Type B pancreatic cell (in vitro differentiated cells): ENCODE measurements around the gene AGER. TPM values are rescaled to one million over a fixed set of nuclear protein-coding genes. Genes with fewer than 3 reads are reported as not detected.
A peak's percentile ranks its signal among the peaks of the same experiment; 100 is the strongest.

Experiments
- DNase-seq: peaks from one replicate; pipeline ENCODE4 v3.0.0; 2021; ENCODE audit warnings: mixed read lengths; ENCODE audit not compliant: unreplicated experiment; ENCODE audit errors: extremely low spot score
- H3K27ac Mint-ChIP-seq: 2 replicates; pipeline ENCODE4 v1.8.0; 2021; ENCODE audit warnings: mild to moderate bottlenecking, mixed read lengths
- H3K27me3 Mint-ChIP-seq: 2 replicates; pipeline ENCODE4 v1.8.0; 2021; ENCODE audit warnings: mixed read lengths
- H3K36me3 Mint-ChIP-seq: 2 replicates; pipeline ENCODE4 v1.8.0; 2021; ENCODE audit warnings: mixed read lengths
- H3K4me1 Mint-ChIP-seq: one replicate; pipeline ENCODE4 v1.8.0; 2021; ENCODE audit warnings: mixed read lengths; ENCODE audit not compliant: unreplicated experiment
- H3K4me3 Mint-ChIP-seq: 2 replicates; pipeline ENCODE4 v1.8.0; 2021; ENCODE audit warnings: mild to moderate bottlenecking, mixed read lengths
- H3K9me3 Mint-ChIP-seq: 2 replicates; pipeline ENCODE4 v1.8.0; 2021; ENCODE audit warnings: mixed read lengths
- CTCF ChIP-seq: fragments of 200-600 bp; sonication (generic); conservative IDR thresholded peaks from 2 replicates; pipeline ENCODE4 v1.5.0; 2021; ENCODE audit warnings: antibody characterized with exemption, mild to moderate bottlenecking
- total RNA-seq: library from RNA; stranded (reverse); gene quantifications from 2 replicates; pipeline ENCODE4 v1.2.1, GENCODE V29; 2021; ENCODE audit warnings: low replicate concordance

The AGER gene
- total RNA-seq, 1 donor from 2014 or later, result 16.9 TPM

DNA sequence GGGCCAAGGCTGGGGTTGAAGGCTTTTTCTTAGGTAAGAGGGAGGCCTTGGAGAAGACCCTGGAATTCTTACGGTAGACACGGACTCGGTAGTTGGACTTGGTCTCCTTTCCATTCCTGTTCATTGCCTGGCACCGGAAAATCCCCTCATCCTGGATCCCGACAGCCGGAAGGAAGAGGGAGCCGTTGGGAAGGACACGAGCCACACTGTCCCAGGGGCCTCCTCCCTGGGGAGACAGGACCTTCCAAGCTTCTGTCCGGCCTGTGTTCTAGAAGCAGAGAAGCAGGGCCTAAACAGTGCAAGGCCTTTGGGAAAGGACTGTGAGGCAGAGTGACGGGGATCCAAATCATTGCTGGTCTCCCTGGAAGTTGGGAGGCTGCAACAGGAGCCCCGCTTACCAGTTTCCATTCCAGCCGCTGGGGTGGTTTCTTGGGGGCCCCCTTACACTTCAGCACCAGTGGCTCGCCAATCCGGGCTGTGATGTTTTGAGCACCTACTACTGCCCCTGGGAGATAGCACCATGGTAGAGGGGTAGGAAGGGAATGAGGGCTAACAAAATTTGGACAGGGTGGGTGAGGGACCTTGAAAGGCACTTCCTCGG is 470 bp downstream of the AGER start:
- Mint-ChIP-seq H3K27ac (no peak overlapping the region), H3K27me3 (no peaks in the 10 kb centered on the region), H3K4me3 (no peak overlapping the region), H3K36me3 (peaks cover 27% of the 10 kb centered on the region), H3K4me1 (peaks cover 38% of the 10 kb centered on the region), H3K9me3 (no peaks in the 10 kb centered on the region)
- no peak for DNase-seq
- no peak for TF ChIP-seq CTCF

DNA sequence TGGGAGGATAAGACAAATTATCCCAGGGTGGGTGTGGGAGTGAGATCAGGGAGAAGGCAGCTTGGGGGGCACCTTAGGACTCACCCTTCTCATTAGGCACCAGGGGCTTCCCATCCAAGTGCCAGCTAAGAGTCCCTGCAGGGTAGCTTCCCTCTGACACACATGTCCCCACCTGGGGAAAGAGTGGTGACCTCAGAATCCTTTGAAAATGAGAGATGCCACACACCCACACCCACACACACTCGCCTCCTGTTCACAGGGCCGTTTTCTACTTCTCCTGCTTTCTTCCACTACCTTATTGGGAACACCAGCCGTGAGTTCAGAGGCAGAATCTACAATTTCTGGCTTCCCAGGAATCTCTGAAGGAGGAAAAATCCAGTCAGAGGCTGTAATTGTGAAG is 1.0 kb downstream of the AGER start:
- Mint-ChIP-seq H3K27me3 (no peaks in the 10 kb centered on the region), H3K27ac (no peak overlapping the region), H3K4me1 (peaks cover 39% of the 10 kb centered on the region), H3K9me3 (no peaks in the 10 kb centered on the region), H3K36me3 (peaks cover 31% of the 10 kb centered on the region), H3K4me3 (no peak overlapping the region)
- no peak for TF ChIP-seq CTCF
- DNase-seq, result no peak

DNA sequence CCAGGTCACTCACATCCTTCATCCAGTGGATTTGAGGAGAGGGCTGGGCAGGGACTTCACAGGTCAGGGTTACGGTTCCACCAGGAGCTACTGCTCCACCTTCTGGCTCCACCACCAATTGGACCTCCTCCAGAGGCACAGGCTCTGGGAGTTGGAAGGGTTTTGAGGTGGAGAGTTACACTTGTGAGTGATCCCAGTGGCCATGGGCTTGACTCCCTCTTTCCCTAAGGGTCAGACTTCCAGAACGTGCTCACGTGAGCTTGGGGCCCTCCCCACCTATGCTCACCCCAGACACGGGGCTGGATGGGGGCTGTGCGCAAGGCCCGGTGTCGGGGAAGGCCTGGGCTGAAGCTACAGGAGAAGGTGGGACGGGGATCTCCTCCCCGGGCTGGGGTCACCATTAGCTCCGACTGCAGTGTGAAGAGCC is 1.5 kb downstream of the AGER start:
- Mint-ChIP-seq H3K4me3 (no peak overlapping the region), H3K4me1 (peaks cover 38% of the 10 kb centered on the region), H3K27ac (no peak overlapping the region), H3K36me3 (peaks cover 29% of the 10 kb centered on the region), H3K27me3 (no peaks in the 10 kb centered on the region), H3K9me3 (no peaks in the 10 kb centered on the region)
- DNase-seq, result no peak
- TF ChIP-seq CTCF, result no peak

DNA sequence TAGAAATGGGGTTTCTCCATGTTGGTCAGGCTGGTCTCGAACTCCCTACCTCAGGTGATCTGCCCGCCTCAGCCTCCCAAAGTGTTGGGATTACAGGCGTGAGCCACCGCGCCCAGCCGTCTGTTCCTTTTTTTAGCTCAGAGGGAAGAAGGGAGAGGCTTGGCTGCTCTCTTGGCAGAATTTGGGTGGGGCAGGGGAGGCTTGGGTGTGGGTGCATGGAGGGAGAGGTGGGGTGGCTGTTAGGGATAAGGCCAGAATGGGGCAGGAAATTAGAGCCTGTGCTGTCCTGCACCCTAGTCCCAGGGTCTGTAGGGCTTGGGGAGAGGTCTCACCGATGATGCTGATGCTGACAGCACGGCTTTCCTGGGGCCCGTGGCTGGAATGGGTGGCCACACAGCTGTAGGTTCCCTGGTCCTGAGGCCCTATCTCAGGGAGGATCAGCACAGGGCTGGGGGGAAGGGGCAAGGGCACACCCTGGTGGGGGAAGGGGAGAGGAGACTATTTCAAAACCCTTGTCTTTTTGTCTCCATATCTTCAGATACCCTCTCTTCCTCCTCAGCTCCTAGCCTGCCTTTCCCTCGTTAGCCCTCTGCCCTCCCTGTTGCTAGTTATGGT is 2.0 kb downstream of the AGER start:
- Mint-ChIP-seq H3K27me3 (no peaks in the 10 kb centered on the region), H3K9me3 (no peaks in the 10 kb centered on the region), H3K4me1 (peaks cover 35% of the 10 kb centered on the region), H3K36me3 (peaks cover 25% of the 10 kb centered on the region), H3K27ac (no peak overlapping the region), H3K4me3 (no peak overlapping the region)
- TF ChIP-seq CTCF, result no peak
- no peak for DNase-seq

DNA sequence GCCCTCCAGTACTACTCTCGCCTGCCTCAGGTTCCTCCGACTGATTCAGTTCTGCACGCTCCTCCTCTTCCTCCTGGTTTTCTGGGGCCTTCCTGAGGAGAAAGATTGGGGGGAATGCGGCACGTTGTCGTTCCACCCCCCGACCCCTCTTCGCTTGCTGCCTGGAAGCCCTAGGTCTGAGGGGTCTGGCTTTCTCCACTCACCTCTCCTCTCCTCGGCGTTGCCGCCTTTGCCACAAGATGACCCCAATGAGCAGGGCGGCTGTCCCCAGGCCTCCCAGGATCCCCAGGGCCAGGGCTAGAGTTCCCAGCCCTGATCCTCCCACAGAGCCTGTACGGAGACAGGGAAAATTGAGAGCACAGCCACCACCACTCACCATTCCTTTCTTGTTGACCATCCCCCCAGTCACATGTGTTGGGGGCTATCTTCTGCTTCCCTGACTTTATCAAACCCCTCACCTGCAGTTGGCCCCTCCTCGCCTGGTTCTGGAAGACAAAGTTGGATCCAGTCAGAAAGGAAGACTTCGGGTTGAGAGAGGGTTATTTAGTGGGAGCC is 2.8 kb downstream of the AGER start:
- DNase-seq, result no peak
- Mint-ChIP-seq H3K9me3 (no peaks in the 10 kb centered on the region), H3K4me3 (peak overlapping the region; percentile 4), H3K4me1 (peaks cover 36% of the 10 kb centered on the region), H3K27me3 (no peaks in the 10 kb centered on the region), H3K36me3 (peaks cover 21% of the 10 kb centered on the region), H3K27ac (no peak overlapping the region)
- TF ChIP-seq CTCF, result no peak
